Body of pancreas (tissue), 4 donors: ENCODE data around the gene TRAPPC12.

Experiments
- CTCF ChIP-seq, 7 experiments: fragments of 450-650 bp in 4 of 7; fragments of 200-600 bp in 3 of 7; sonication (generic) in 3 of 7; IDR thresholded peaks; one replicate each; pipeline ENCODE4 v1.5.1; 2016 to 2019; ENCODE audit warnings: antibody characterized with exemption in 7 of 7
- POLR2A ChIP-seq, 3 donors: fragments of 450-650 bp; IDR thresholded peaks; one replicate each; pipeline ENCODE4 v1.6.1; 2016; ENCODE audit warnings: antibody characterized with exemption in 3 of 3, mild to moderate bottlenecking in 2 of 3

GRCh38 chr2:3465328-3465727 lies 85.8 kb downstream of the TRAPPC12 start:
- no peak for TF ChIP-seq CTCF (IDR thresholded peaks at IDR 0.05)
- TF ChIP-seq POLR2A (IDR thresholded peaks at IDR 0.05): no peak
